H9 (cell line): ENCODE data around the gene GRIA4. TPM values are rescaled to one million over a fixed set of nuclear protein-coding genes. Genes with fewer than 3 reads are reported as not detected.

Experiments used
- DNase-seq: peaks from one replicate; pipeline ENCODE4 v3.0.0-alpha.2; 2017
- H2AFZ ChIP-seq: one replicate; pipeline ENCODE4 v1.6.1; 2013; ENCODE audit warnings: mild to moderate bottlenecking, low read length, control low read depth, moderate library complexity
- H2AK5ac ChIP-seq: 2 replicates; pipeline ENCODE4 v1.6.1; 2013; ENCODE audit warnings: low read length, control low read depth, mixed read lengths; ENCODE audit not compliant: insufficient read length
- H2BK120ac ChIP-seq: one replicate; pipeline ENCODE4 v1.6.1; 2013; ENCODE audit warnings: low read depth, mild to moderate bottlenecking, low read length, control low read depth, inconsistent platforms; ENCODE audit not compliant: poor library complexity, severe bottlenecking
- H2BK12ac ChIP-seq: 2 replicates; pipeline ENCODE4 v1.6.1; 2013; ENCODE audit warnings: low read length, control low read depth, mixed read lengths, low read depth; ENCODE audit not compliant: insufficient read length
- H2BK15ac ChIP-seq: 2 replicates; pipeline ENCODE4 v1.6.1; 2013; ENCODE audit warnings: low read depth, low read length, control low read depth
- H2BK20ac ChIP-seq: one replicate; pipeline ENCODE4 v1.6.1; 2013; ENCODE audit warnings: low read depth, mild to moderate bottlenecking, low read length, control low read depth, inconsistent platforms; ENCODE audit not compliant: poor library complexity, severe bottlenecking
- H2BK5ac ChIP-seq: 2 replicates; pipeline ENCODE4 v1.6.1; 2013; ENCODE audit warnings: low read length, control low read depth, mixed read lengths; ENCODE audit not compliant: insufficient read length
- H3K14ac ChIP-seq: 2 replicates; pipeline ENCODE4 v1.6.1; 2013; ENCODE audit warnings: low read length, control low read depth; ENCODE audit not compliant: insufficient read depth
- H3K18ac ChIP-seq: 2 replicates; pipeline ENCODE4 v1.6.1; 2013; ENCODE audit warnings: low read depth, mild to moderate bottlenecking, mixed read lengths, low read length, control low read depth; ENCODE audit not compliant: insufficient read length
- H3K23ac ChIP-seq: 2 replicates; pipeline ENCODE4 v1.6.1; 2013; ENCODE audit warnings: low read length, control low read depth, mixed read lengths, low read depth; ENCODE audit not compliant: insufficient read length
- H3K23me2 ChIP-seq: 2 replicates; pipeline ENCODE4 v1.6.1; 2013; ENCODE audit warnings: low read depth, mild to moderate bottlenecking, mixed read lengths, low read length, control low read depth; ENCODE audit not compliant: insufficient read length, poor library complexity, severe bottlenecking
- H3K27ac ChIP-seq: 2 replicates; pipeline ENCODE4 v1.5.1; 2013; ENCODE audit warnings: low read length, control low read depth, mixed read lengths, low read depth; ENCODE audit not compliant: insufficient read length
- H3K27me3 ChIP-seq: 2 replicates; pipeline ENCODE4 v1.6.1; 2013; ENCODE audit warnings: low read length, control low read depth, inconsistent platforms; ENCODE audit not compliant: insufficient read depth
- H3K4ac ChIP-seq: 2 replicates; pipeline ENCODE4 v1.6.1; 2013; ENCODE audit warnings: low read depth, mild to moderate bottlenecking, control low read depth, inconsistent platforms, low read length, moderate library complexity
- H3K4me1 ChIP-seq: 2 replicates; pipeline ENCODE4 v1.6.1; 2013; ENCODE audit warnings: low read length, control low read depth, inconsistent platforms; ENCODE audit not compliant: insufficient read depth
- H3K4me2 ChIP-seq: 2 replicates; pipeline ENCODE4 v1.6.1; 2013; ENCODE audit warnings: low read length, control low read depth, mixed read lengths; ENCODE audit not compliant: insufficient read length, insufficient read depth
- H3K56ac ChIP-seq: 2 replicates; pipeline ENCODE4 v1.6.1; 2013; ENCODE audit warnings: low read depth, mild to moderate bottlenecking, mixed read lengths, low read length, control low read depth; ENCODE audit not compliant: insufficient read length
- H3K79me1 ChIP-seq: 2 replicates; pipeline ENCODE4 v1.6.1; 2013; ENCODE audit warnings: low read depth, mild to moderate bottlenecking, moderate library complexity, low read length, control low read depth, inconsistent platforms; ENCODE audit not compliant: insufficient read depth, poor library complexity, severe bottlenecking
- H3K79me2 ChIP-seq: 2 replicates; pipeline ENCODE4 v1.6.1; 2013; ENCODE audit warnings: low read length, control low read depth, inconsistent platforms; ENCODE audit not compliant: insufficient read depth
- H3K9ac ChIP-seq: 2 replicates; pipeline ENCODE4 v1.6.1; 2013; ENCODE audit warnings: low read length, control low read depth, mixed read lengths; ENCODE audit not compliant: insufficient read length; ENCODE audit errors: extremely low read depth
- H3K9me3 ChIP-seq: one replicate; pipeline ENCODE4 v1.6.1; 2013; ENCODE audit warnings: low read depth, low read length, inconsistent platforms; ENCODE audit not compliant: control insufficient read depth
- H3T11ph ChIP-seq: one replicate; pipeline ENCODE4 v1.6.1; 2013; ENCODE audit warnings: mild to moderate bottlenecking, low read length, control low read depth, inconsistent platforms
- H4K20me1 ChIP-seq: one replicate; pipeline ENCODE4 v1.6.1; 2013; ENCODE audit not compliant: control insufficient read depth, insufficient read length, insufficient read depth
- H4K5ac ChIP-seq: 2 replicates; pipeline ENCODE4 v1.6.1; 2013; ENCODE audit warnings: low read depth, mild to moderate bottlenecking, mixed read lengths, low read length, control low read depth; ENCODE audit not compliant: insufficient read length
- H4K8ac ChIP-seq: replicated peaks from 2 replicates; pipeline ENCODE4 v1.6.1; 2013; ENCODE audit warnings: low read length, control low read depth, mixed read lengths, low read depth; ENCODE audit not compliant: insufficient read length
- H4K91ac ChIP-seq: 2 replicates; pipeline ENCODE4 v1.6.1; 2013; ENCODE audit warnings: low read depth, mild to moderate bottlenecking, moderate library complexity, mixed read lengths, low read length, control low read depth; ENCODE audit not compliant: insufficient read length
- H3K27ac Mint-ChIP-seq, 3 experiments: 2 replicates in 2 of 3; 3 replicates in 1 of 3; pipeline ENCODE4 v1.8.0; 2020 to 2021; ENCODE audit warnings: mixed read lengths in 3 of 3, mild to moderate bottlenecking in 1 of 3, moderate library complexity in 1 of 3
- H3K27me3 Mint-ChIP-seq: 2 replicates; pipeline ENCODE4 v1.8.0; 2021; ENCODE audit warnings: low read depth, mild to moderate bottlenecking, moderate library complexity, mixed read lengths
- H3K36me3 Mint-ChIP-seq, 3 experiments: 2 replicates in 2 of 3; 3 replicates in 1 of 3; pipeline ENCODE4 v1.8.0; 2020 to 2021; ENCODE audit warnings: low read depth in 3 of 3, mixed read lengths in 3 of 3; ENCODE audit not compliant: insufficient read depth in 1 of 3
- H3K4me1 Mint-ChIP-seq, 2 experiments: 2 replicates each; pipeline ENCODE4 v1.8.0; 2020; ENCODE audit warnings: mixed read lengths in 2 of 2
- H3K4me3 Mint-ChIP-seq, 2 experiments: 2 replicates in 1 of 2; 3 replicates in 1 of 2; pipeline ENCODE4 v1.8.0; 2020 to 2021; ENCODE audit warnings: mild to moderate bottlenecking in 2 of 2, mixed read lengths in 2 of 2, moderate library complexity in 1 of 2
- H3K9me3 Mint-ChIP-seq, 2 experiments: 2 replicates in 1 of 2; 3 replicates in 1 of 2; pipeline ENCODE4 v1.8.0; 2020; ENCODE audit warnings: mild to moderate bottlenecking in 2 of 2, mixed read lengths in 2 of 2, moderate library complexity in 1 of 2
- WGBS: extraction: QIAGEN DNeasy Blood & Tissue Kit; methylation state at CpG from one replicate; pipeline ENCODE4 v1.1.7; 2013; ENCODE audit warnings: missing lambda C conversion rate, low lambda C conversion rate, mixed read lengths; ENCODE audit not compliant: insufficient read length; ENCODE audit errors: extremely low coverage; 5-methylcytosine and 5-hydroxymethylcytosine counted together
- total RNA-seq: library from RNA; stranded (reverse); gene quantifications from 2 replicates; pipeline ENCODE4 v1.2.1, GENCODE V29; 2021
- TF ChIP-seq, protein P1 (sequence below): fragments of 200-600 bp; sonication (generic); conservative IDR thresholded peaks from 3 replicates; pipeline ENCODE4 v1.8.0; 2021; ENCODE audit warnings: antibody characterized with exemption, mild to moderate bottlenecking

GRIA4 gene
- total RNA-seq, 1 experiment from 2014 or later, result 0.83 TPM

- H3K4me1 Mint-ChIP-seq, result peaks cover 3 to 6% of the 10 kb centered on the region in 2 experiments; a peak in 3 of 4 replicates
- WGBS, result no CpG with 5 or more reads among the region's 2 CpGs
- no peak overlapping the region for H3K27ac Mint-ChIP-seq
Observed at GRCh38 chr11:106031202-106031810, 421.4 kb downstream of the GRIA4 start.

More at GRCh38 chr11:106031202-106031810, 421.4 kb downstream of the GRIA4 start:
- Mint-ChIP-seq H3K9me3 (peaks cover 2 to 3% of the 10 kb centered on the region in 2 experiments; a peak in 3 of 5 replicates), H3K4me3 (no peak overlapping the region), H3K27me3 (no peaks in the 10 kb centered on the region), H3K36me3 (no peaks in the 10 kb centered on the region; a peak in 1 of 7 replicates)
- Histone ChIP-seq H2AFZ (no peak overlapping the region), H3K27me3 (no peaks in the 10 kb centered on the region), H3K4ac (no peak overlapping the region), H4K5ac (no peak overlapping the region), H3K9me3 (no peaks in the 10 kb centered on the region), H4K91ac (no peak overlapping the region), H2BK5ac (no peak overlapping the region), H3K23ac (no peak overlapping the region), H2AK5ac (no peak overlapping the region), H3K9ac (no peak overlapping the region), H3K14ac (no peak overlapping the region), H2BK15ac (no peak overlapping the region), H4K8ac (no peak overlapping the region), H2BK20ac (no peak overlapping the region), H2BK120ac (no peak overlapping the region), H3K27ac (no peak overlapping the region), H2BK12ac (no peak overlapping the region), H3K4me1 (no peaks in the 10 kb centered on the region), H3K79me2 (no peaks in the 10 kb centered on the region), H3K23me2 (no peaks in the 10 kb centered on the region), H3K18ac (no peak overlapping the region), H3K56ac (no peak overlapping the region), H3T11ph (no peak overlapping the region), H3K4me2 (no peak overlapping the region), H4K20me1 (no peaks in the 10 kb centered on the region), H3K79me1 (no peaks in the 10 kb centered on the region)
- DNase-seq, result no peak
- TF ChIP-seq, protein P1, sequence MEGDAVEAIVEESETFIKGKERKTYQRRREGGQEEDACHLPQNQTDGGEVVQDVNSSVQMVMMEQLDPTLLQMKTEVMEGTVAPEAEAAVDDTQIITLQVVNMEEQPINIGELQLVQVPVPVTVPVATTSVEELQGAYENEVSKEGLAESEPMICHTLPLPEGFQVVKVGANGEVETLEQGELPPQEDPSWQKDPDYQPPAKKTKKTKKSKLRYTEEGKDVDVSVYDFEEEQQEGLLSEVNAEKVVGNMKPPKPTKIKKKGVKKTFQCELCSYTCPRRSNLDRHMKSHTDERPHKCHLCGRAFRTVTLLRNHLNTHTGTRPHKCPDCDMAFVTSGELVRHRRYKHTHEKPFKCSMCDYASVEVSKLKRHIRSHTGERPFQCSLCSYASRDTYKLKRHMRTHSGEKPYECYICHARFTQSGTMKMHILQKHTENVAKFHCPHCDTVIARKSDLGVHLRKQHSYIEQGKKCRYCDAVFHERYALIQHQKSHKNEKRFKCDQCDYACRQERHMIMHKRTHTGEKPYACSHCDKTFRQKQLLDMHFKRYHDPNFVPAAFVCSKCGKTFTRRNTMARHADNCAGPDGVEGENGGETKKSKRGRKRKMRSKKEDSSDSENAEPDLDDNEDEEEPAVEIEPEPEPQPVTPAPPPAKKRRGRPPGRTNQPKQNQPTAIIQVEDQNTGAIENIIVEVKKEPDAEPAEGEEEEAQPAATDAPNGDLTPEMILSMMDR, result no peak
